HG03439 (cell line): Measurements from ENCODE around the gene AOPEP.
"Not testable (repeated sequence)": the region's sequence is repeated elsewhere in the genome, so short reads cannot be mapped to it uniquely, and the experiment has no call there.

Source experiments
- ATAC-seq: cut with Tn5 transposase; IDR thresholded peaks from one replicate; pipeline ENCODE4 v1.9.1; 2021; ENCODE audit warnings: mild to moderate bottlenecking, moderate library complexity; ENCODE audit not compliant: unreplicated experiment

The AOPEP gene

DNA sequence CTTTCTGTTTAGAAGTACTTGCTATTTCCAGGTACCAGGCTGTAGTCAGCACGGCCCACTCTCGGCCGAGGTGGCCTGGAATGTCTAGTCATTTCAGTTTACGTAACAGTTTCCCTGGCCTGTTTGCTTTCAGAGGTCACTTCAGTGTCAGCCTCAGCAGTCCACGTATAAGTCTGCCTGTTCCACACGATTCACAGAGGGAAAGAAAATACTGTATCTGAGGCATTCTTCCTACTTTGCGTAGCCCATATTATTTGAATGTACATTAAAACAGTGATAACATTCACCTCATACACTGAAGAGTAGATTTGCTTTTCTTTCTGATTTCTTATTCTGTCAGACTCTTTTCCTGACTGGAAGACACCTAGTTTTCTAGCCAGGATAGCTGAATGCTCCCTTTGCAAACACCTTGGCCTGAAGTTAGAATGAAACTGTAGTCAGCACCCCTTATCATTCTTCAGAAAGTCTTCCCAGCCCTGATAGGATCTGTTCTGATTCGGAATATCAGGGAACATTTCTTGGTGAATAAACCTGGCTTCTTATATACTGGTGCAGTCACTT, 140.9 kb downstream of the AOPEP start:
- ATAC-seq: no peak

DNA sequence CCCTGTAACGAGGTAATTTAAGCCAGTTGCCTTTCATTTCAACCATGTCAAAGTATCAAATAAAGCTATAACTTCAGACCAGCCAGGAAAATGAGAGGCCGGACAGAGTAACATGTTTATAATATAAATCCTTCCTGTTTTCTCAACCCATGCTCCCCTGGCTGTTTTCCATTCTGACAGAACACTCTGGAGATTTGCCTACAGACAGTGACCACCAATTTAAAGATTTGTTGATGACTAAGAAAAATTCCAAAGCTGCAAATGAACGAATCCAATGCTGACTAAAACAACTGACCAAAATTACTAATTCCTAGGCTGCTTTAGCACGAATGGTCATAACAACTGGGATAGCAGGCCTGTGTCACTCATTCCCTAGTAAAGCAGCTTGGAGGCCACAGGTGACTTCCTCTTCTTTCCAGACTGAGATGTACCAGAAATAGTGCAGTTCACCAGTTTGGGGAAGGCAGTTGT, 141.4 kb downstream of the AOPEP start:
- no peak for ATAC-seq

DNA sequence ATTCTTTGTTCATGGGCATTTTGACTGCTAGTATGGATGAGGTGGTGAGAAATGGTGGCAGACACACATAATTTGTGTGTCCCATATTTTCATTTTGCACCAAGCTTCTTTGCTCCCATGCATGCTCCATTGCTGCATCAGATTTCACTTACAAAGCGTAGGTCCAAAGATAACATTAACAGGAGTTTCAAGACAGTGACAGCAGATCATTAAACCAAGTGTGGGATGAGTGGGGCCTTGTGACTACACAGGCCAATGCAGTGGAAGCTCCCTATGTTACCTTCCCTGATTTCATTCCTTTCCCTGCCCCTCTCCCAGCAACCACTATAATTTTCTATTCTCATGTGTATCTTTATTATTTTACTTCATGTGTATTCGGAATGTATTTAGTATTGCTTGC, 142.0 kb downstream of the AOPEP start:
- no peak for ATAC-seq

DNA sequence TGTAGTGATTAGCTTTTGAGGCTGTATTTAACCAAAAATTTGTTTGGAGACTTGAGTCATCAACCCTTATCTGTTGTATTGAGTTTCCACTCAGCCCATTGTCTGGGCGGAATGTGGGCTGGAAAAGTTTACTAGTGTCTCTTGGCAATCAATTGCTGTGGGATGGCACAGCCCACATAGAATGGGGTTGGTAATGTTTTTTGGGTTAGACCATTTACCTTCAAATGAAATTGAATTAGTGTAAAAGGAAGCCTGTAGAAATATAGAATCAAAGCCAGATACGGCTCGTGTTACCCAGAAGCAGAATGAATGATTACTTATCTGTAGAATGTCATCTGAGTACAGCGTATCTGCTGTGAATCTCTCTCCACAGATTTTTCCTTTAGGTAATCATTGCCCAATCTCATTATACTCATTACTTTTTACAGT, 142.9 kb downstream of the AOPEP start:
- ATAC-seq: no peak

DNA sequence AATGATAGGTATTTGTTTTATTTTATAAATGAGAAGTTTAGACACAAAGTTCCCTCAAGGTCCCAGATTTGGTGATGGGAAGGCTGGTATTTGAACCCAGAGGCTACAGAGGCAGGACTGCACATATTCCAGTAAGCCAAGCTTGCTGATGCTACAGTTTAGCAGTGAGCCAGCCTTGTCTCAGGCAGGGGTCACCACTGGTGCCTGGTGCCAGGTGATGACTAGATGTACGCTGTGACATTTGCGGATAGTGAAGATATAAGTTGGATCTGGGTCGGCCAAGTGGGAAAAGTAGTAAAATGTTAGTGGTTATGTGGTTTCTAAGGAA, 143.9 kb downstream of the AOPEP start:
- ATAC-seq: no peak

DNA sequence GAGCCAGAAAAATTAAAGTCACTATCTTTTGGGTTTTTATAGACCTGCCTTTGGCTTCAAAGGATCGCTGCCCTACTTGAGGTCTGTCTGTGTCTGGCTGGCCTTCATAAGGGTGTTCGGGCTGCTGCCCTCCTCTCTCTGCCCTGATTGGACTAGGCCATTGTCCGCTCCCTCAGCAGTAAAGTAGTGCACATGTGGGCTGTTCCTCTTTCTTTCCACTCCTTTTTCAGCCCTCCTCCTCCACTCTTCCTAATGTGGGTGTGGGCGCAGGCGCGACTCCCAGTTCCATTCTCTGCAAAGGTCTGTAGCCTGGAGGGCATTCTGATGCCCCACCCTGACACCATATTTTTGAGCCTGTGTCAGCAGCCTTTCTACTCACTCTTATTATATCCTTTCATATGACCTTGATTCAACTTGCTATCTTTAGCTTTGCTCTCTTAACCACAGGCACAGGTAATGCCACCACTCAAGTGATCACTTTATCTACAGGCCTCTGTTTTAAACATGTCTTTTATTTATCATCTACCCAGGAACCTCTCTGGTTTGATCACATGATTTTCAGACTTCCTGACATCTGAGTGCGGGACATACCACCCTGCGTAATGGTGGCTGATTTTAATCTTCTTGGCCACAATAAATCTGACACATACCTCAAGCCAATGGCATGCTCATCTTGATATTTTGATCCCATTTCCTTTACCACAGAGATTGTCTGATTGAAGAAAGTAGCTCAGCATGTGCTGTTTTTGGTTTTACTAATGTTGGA, 144.5 kb downstream of the AOPEP start:
- ATAC-seq: no peak

DNA sequence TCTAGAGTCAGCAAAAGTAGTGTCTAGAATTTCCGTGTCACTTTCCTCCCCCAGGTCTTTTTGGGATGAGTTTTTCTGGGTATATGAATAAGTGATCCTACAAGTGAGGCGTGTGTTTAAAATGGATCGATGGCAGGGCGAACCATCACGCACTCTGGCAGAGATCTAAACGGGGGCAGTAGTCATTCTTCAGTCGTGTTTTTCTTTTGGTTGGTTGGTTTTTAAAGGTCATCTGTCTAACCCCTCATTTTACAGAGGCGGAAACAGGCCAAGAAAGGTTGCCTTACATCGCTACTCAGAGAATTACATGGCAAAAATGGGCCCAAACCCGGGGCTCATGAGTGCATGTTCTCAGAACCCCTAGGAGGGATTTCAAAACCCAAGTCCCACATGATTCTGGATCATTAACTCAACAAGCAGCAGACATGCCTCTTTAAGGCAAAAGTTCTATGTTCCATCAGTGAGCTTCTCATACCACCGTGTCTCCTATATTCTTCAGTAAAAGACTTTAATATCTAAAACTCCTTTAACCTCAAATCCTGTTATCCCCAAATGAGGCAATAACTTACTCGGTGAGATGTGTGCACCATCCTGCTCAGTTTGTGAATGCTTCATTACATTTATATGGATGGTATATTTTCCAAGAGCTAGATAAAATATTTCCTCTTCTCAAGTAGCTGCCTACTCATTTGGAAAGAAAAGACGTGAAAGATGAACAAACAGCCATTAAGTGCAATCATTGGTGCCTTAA, 145.8 kb downstream of the AOPEP start:
- no peak for ATAC-seq

DNA sequence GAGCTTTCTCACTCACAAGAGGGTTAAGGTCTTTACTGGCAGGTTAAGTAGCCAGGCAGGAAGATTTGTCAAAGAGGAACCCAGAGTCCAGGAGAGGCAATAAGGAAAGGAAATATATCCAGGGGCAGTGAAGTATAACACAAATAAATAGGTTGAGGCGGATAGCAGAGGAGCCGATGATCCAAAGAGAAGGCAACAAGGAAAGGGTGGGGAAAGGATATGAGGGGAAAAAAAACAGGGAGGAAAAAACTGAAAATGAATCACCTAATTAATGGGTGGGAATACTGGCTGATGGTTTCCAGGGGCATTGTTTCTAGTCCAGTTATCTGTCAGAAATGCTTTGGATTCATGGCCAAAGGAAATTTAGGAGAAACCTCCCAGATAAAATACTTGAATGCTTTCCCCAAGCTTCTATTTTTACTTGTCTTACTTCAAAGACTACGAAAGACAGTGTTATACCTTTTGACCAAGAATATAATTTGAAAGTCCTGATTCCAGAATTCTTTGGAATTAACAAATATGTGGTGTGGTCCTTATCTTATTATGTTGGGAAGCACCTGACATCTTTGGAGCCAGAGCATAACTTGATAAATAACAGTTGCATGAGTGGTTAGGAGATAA, 146.5 kb downstream of the AOPEP start:
- ATAC-seq: no peak

DNA sequence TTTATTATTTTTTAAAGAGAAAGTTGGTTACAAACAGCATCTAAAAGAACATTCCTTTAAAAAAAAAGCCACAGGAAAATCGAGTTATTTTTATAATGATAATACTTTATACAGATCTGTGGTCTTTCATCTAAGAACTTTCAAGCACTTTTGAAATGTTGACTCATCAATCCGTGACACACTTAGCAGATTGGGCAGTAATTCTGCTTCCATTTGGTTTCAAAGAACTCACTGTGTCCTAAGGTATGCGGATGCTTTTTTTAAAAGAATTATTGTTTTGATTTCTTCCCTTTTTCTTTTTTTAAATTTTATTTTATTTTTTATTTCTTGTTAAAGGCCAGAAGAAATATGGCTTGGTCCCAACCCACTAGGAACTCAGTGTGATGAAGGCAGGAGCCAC, 147.8 kb downstream of the AOPEP start:
- ATAC-seq: no peak

DNA sequence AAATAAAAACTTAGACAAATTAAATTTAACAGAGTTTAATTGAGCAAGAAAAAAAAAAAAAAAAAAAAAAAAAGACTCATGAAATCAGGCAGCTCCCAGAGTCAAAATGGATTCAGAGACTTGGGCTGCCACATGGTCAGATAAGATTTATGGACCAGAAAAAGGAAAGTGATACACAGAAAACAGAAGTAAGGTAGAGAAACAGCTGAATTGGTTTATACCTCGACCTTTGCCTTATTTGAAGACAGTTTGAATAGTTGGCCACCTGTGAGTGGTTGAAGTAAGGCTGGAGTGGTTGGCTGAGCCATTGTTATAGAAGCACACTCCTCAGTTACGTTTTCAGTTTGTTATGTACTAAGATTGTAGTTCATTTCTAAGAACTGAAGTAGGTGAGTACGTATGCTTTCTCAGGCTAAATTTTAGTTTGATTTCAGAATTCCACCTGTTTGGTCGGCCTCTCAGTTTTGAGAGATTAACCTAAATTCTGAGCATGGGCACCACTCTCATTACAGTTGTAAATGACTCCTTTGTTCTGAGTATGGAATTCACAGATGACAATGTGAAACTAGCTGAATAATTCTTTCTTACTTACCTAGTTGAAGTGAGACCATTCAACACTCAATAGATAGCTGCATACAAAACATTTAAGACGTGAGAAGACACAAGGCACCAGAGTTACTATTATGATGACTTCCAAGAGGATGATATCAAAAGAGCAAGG, 149.0 kb downstream of the AOPEP start:
- ATAC-seq: no peak

DNA sequence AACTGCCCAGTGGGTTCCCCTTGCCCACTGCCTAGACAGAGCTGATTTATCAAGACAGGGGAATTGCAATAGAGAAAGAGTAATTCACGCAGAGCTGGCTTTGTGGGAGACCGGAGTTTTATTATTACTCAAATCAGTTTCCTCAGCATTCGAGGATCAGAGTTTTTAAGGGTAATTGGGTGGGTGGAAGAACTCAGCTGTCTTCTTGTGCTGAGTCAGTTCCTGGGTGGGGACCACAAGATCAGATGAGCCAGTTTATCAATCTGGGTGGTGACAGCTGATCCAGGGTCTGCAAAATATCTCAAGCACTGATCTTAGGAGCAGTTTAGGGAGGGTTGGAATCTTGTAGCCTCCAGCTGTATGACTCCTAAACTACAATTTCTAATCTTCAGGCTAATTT, 152.3 kb downstream of the AOPEP start:
- ATAC-seq: not testable (repeated sequence)

DNA sequence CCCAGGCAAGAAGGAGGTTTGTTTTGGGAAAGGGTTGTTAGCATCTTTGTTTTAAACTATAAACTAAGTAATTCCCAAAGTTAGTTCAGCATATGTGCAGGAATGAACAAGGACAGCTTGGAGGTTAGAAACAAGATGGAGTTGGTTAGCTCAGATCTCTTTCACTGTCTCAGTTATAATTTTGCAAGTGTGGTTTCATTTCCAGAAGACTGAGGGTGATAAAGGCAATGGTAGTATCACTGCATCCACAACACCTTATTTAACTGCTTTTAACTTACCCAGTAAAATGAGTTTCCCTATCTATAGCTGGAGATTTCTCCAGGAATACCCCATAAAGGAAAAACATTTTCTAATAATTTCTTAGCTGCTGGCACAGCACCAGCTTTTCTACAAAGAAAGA, 152.7 kb downstream of the AOPEP start:
- ATAC-seq: no peak

DNA sequence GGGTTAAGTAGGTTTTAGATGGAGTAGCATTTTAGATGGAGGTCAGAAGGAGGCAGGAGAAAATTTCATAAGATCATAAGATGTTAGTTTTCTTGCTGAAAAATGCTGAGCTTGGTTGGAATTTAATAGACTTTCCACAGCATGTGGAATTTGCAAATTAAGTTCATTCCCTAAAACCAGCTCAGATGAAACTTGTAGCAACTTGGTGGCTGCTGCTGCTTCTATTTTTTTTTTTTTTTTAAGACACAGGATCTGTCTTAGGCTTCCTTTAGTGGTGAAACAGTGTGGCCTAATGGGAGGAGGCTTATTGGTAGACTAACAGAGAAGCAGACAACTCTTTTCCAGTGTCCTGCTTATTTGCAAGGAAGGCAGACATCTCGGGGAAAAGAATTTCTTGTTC, 154.5 kb downstream of the AOPEP start:
- no peak for ATAC-seq

DNA sequence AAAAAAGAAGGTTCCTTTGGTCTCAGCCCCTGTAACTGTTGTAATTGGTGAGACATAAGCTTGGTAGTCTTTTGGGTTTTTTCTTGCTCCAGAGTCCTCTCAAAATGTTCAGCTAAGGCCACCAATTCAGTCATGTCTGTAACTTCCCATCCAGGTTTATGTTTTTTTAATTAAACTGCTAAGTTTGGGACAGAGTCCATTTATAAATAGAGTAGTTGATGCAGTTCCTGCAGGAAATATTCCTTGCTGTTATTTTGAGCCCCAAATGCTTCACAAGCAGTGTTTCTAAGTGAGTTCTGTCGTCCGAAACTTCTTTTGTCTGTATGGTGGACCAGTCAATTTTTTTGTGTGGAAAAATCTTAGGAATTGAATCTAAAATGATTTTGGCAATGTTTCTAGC, 155.0 kb downstream of the AOPEP start:
- no peak for ATAC-seq

DNA sequence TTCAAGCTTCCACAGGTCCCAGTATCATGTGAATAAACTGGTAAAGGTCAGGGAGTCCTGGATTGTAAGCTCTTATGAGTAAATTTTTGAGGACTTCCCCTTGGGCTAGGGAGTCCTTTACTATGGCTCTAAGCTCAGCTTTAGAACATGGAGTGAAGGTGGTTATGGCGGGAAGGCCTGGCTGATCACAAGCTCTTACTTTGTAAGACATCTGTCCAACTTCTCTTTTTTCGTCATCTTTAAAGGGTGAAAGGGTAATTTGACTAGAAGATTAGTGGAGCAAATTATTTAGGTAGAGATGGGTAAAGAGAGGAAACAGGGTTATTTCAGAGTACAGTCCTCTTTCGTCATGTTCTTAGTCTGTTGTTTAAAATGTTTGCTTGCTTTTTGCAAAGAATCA, 155.4 kb downstream of the AOPEP start:
- no peak for ATAC-seq

DNA sequence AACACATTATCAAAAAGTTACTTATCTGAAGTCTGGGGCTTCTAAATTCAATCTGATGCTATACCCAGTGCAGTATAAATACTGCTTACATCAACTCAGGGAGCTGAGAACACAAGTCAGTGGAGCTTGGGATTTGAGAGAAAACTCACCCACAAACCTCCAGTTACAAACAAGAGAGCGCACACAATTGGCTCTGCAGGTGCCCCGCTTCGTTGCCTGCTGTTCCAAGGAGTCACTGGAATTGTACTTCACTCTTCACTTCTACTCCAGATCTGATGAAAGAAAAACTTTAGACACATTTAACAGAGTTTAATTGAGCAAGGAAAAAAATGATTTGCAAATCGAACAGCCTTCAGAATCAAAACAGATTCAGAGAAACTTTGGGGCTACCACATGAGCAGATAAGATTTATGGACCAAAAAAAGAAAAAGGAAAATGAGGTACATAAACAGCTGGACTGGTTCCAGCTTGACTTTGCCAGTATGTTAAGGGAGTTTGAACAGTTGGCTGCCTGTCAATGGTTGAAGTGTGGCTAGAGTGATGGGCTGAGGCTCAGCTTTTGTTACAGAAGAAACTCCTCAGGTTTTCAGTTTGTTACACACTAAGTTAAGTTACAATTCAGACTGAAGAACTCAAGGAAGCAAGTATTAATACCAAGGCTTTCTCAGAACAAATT, 156.6 kb downstream of the AOPEP start:
- no peak for ATAC-seq

DNA sequence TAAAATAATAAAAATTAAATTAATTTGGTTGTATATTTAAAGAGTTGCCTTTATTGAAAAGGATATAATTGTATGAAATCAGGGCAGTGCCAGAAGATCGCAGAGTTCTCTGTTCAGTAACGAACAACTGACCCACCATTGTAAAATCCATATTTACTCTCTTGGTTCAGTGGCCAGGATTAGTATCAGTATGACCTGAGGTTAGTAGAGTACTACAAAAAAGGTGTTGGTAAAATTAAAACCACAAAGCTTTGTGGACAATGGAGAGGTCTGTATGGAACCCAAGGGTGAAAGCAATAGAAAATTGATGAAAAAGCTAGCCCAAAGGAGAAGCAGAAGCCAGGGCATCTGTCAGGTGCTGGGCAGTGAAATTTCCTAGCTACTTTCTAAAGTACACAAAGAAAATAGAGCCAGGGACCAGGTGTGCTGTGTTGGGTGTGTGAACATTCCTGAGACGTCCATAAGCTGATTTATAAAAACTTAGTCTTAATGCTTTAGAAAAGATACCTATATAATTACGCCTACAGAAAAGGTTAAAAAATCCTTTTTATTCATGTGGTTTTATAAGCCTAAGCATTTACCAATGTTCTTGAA, 159.5 kb downstream of the AOPEP start:
- no peak for ATAC-seq

DNA sequence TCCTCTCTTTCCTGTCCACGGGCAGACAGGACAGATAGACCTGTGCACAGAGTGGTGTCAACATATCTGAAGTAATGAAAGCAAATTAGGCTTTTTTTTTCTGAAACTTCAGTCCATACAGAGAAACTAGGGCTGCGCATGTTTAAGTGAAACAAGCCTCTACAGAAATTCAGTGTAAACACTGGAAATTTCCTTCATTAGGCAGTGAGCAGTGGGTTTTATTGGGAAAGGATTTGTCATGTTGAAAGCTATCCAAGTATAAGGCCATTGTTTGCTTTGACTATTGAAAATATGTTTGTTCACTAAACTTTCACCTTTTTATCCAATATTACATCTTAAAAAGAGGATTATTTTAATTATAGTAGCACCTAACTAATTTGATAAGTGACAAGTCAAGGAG, 161.2 kb downstream of the AOPEP start:
- ATAC-seq: no peak

DNA sequence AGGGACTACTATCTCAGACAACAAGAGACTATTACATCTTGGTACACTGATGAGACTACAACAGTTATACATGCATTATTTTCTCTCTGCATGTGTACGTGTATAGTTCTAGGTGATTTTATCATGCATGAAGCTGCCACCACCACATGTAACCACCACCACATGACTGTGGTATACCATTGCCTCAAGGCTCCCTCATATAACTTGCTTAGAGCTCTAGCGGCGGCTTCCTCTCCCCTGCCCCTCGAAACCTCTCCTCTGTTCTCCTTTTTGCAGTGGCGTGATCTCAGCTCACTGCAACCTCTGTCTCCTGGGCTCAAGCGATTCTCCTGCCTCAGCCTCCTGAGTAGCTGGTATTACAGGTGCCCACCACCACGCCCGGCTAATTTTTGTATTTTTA, 162.3 kb downstream of the AOPEP start:
- ATAC-seq: no peak

DNA sequence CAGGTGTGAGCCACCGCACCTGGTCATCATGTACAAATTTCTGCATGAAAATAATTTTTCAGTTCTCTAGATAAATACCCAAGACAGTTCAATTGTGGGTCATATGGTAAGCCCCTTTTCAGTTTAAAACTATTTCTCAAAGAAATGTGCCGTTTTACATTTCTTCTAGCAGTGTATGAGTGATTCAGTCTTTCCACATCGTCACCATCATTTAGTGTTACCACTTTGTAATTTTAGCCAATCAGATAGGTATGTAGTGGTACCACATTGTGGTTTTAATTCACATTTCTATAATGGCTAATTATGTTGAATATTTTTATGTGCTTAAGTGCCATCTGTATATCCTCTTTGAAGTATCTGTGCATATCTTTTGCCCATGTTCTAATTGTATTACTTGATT, 163.1 kb downstream of the AOPEP start:
- ATAC-seq: no peak
